ENCODE results near the gene HERC6.
"Not testable (repeated sequence)": the region's sequence is repeated elsewhere in the genome, so short reads cannot be mapped to it uniquely, and the experiment has no call there.

The HERC6 gene

GRCh38 chr4:88391703-88392102 lies 13.1 kb downstream of the HERC6 start:
- no peak for DNase-seq

- no peak for DNase-seq
These were observed 18.0 kb downstream of the HERC6 start for GRCh38 chr4:88396681-88397080.

GRCh38 chr4:88398381-88398780 lies 19.7 kb downstream of the HERC6 start:
- no peak for DNase-seq

- DNase-seq = no peak
These were observed 30.6 kb downstream of the HERC6 start for GRCh38 chr4:88409206-88409605.

- DNase-seq = no peak
These were observed 31.1 kb downstream of the HERC6 start for GRCh38 chr4:88409789-88410188.

- DNase-seq = no peak
These were observed 32.9 kb downstream of the HERC6 start for GRCh38 chr4:88411491-88412096.

- DNase-seq = no peak
These were observed 35.1 kb downstream of the HERC6 start for GRCh38 chr4:88413801-88414200.

- DNase-seq = no peak
These were observed 36.1 kb downstream of the HERC6 start for GRCh38 chr4:88414755-88415154.

- DNase-seq = no peak
These were observed 37.3 kb downstream of the HERC6 start for GRCh38 chr4:88415982-88416381.

GRCh38 chr4:88418411-88418810 lies 39.8 kb downstream of the HERC6 start:
- no peak for DNase-seq

GRCh38 chr4:88419874-88420273 lies 41.2 kb downstream of the HERC6 start:
- no peak for DNase-seq

GRCh38 chr4:88420844-88421243 lies 42.2 kb downstream of the HERC6 start:
- no peak for DNase-seq

- DNase-seq = no peak
These were observed 43.8 kb downstream of the HERC6 start for GRCh38 chr4:88422403-88422802.

GRCh38 chr4:88429401-88429800 lies 50.7 kb downstream of the HERC6 start:
- no peak for DNase-seq

GRCh38 chr4:88435987-88436693 lies 57.5 kb downstream of the HERC6 start:
- no peak for DNase-seq

- DNase-seq = not testable (repeated sequence)
These were observed 59.2 kb downstream of the HERC6 start for GRCh38 chr4:88437873-88438272.

- no peak for DNase-seq
These were observed 60.6 kb downstream of the HERC6 start for GRCh38 chr4:88439161-88439760.

- no peak for DNase-seq
These were observed 61.5 kb downstream of the HERC6 start for GRCh38 chr4:88440146-88440545.

GRCh38 chr4:88441696-88442095 lies 63.0 kb downstream of the HERC6 start:
- no peak for DNase-seq

GRCh38 chr4:88442689-88443191 lies 64.1 kb downstream of the HERC6 start:
- no peak for DNase-seq

- DNase-seq = no peak
These were observed 64.8 kb downstream of the HERC6 start for GRCh38 chr4:88443486-88443885.

GRCh38 chr4:88445252-88445651 lies 66.6 kb downstream of the HERC6 start:
- no peak for DNase-seq

- DNase-seq = no peak
These were observed 67.5 kb downstream of the HERC6 start for GRCh38 chr4:88446124-88446523.
